ENCODE results near the gene IRAG1.

- TF ChIP-seq CTCF (IDR thresholded peaks at IDR 0.05), result no peak
- no peak for TF ChIP-seq EZH2 (IDR thresholded peaks at IDR 0.05; ENCODE audit: borderline replicate concordance, insufficient read depth, low read depth, low read length, poor library complexity, severe bottlenecking)
These were observed 28.8 kb upstream of the IRAG1 start for GRCh38 chr11:10722307-10722706.

All from B cell (primary cell).